NCI-H774 (cell line): ENCODE data around the gene CENPT.
A peak's percentile ranks its signal among the peaks of the same experiment; 100 is the strongest.

Experiments
- DNase-seq: peaks from one replicate; lab custom pipeline; 2025; lab: John Stamatoyannopoulos, UW

Gene CENPT

DNA sequence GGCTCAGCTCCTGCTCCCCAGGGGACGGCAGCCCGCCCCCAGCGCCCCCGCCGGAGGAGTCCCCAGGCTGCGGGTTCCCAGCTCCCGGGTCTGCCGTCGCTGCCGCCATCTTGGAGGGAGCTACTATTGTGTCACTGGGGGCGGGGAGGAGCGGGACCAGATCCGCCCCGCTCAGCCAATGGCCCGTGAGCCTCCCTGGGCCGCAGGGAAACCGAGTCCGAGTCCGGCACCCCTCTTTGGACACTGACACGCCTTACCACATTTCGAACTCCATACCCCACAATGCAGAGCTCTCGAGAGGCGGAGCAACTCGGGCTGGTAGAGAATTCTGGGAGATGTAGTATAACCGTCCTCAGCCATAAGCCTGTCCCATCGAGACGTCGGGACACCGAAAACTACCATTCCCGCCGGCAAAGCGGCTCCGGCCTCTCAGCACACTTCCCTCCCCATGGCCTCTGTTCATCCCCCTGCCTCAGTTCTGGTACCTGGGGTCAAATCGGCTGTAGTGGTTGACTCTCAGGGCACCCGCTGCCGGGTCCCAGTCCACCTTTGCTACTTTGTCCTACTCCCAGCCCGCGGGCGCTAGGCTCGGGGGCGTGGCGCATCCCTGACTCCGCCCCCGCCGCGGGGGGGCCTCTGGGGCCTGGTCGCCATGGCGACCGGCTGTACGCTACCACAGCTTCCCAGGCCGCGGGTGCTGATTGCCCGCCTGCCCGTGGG lies 40.9 kb downstream of the CENPT start, which contains the start of the genes RANBP10 and TSNAXIP1:
RANBP10 (minus strand) TSS at position 133 of the 720 bp plus-strand sequence; CDS start at position 109, 24 bp downstream.
TSNAXIP1 (plus strand) TSS at position 462 of the 720 bp plus-strand sequence. CDS start 261 bp downstream, outside the sequence.
- peak; percentile 89 for DNase-seq

DNA sequence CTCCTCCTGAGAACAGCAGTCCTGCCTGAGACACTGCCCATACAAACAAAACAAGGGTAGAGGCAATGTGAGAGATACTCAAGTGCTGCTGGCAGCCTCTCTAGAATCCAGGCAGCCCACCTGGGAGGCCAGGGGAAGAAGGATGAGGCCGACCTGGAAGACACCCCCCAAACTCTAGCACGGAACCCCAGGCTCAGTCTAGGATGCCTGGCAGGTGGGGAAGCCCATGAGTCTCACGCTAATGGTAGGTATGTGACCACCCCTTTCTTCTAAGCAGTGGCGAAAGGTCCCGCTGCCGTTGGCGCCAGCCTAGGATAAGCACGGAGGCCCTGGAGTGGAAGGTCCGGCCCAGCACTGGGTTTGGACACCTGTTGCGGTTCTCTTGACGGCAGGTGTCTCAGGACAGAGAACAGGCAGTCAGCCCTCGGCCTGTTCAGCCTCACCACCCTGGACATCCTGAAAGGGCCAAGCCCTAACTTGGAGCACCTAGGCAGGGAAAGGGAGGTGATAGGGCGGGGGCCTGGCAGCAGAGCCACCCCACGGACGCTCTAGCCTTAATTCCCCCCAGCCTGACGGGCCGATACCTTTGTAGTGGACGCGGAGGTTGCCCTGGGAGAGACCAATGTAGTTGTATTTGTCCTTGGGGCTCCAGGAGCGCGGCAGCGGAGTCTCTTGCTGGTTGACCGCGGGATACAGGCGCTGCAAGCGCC lies 41.6 kb downstream of the CENPT start:
- no peak for DNase-seq

DNA sequence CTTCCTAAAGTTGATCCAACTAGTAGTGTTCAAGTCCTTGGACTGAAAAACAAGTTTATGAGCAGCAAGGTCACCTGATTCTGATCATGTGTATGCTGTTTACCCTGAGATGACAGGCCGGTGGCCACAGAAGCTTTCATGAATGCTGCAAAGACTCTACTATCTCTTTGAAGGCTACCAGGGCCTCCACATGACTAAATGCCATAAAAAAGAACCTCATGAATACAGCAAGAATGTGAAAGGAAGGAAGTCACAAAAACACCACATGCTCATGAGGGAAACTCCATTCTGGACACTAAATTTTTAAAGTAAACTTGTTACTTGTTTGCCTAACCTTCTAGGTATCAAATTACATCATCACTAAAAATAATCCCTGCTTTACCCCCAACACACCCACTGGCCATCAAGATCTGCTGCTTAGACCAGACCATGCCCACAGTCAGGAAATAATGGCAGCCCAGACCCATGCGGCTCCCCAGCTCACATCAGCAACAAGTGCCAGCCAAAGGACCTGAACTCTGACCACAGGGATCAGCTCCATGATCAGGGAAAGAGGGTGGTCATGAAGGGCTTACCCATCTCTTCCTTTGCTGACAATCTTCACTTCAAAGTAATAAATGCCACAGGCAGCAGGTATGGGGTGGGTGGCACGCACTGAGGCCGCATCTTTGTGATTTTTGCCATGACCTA lies 42.5 kb downstream of the CENPT start:
- no peak for DNase-seq

DNA sequence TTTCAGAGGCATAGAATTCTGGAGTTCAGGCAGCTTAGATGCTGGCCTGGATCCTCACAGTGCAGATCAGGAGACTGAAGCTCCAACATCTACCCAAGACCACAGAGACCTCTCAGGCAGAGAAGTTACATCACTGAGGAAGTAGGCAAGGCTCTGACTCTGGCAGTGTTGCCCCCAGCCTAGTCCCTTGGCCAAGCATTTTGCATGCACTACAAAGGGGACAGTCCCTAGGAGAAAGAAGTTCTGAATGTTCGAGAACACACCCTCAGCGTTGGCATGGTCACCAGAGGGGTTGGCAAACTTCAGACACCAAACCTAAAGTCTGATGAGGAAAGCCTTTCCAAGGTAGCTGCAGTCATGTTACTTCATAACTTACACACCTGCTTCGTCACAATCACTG lies 43.6 kb downstream of the CENPT start:
- DNase-seq = no peak

DNA sequence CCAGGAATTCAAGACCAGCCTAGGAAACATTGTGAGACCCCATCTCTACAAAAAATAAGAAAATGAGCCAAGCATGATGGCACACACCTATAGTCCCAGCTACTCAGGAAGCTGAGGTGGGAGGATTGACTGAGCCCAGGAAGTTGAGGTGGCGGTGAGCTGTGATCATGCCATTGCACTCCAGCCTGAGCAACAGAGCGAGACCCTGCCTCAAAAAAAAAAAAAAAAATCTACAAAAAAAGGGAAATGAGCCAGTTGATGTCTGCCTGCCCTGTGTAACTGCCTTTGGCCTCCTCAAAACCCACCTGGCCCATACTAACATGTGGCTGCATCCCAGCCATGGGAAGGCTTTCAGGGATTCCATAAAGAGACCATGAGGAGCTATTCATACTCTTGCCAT lies 45.6 kb downstream of the CENPT start:
- no peak for DNase-seq

DNA sequence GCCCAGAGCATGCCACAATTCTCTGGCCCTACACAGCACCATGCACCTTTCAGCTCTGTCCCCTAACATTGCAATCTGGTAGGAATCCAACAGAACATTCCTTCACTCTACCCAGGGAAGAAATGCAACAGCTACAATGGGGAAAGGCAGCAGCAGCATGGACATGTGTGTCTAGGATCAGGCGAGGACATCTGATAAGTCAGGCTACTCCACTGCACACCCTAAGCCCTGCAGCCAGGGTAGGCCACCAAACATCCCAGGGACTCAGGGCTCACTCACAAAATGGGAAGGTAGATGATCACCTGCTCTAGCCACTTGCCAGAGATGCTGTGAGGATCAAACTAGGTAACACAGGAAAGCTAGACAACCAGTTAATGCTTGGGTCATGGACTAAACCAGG lies 46.3 kb downstream of the CENPT start:
- DNase-seq = no peak

DNA sequence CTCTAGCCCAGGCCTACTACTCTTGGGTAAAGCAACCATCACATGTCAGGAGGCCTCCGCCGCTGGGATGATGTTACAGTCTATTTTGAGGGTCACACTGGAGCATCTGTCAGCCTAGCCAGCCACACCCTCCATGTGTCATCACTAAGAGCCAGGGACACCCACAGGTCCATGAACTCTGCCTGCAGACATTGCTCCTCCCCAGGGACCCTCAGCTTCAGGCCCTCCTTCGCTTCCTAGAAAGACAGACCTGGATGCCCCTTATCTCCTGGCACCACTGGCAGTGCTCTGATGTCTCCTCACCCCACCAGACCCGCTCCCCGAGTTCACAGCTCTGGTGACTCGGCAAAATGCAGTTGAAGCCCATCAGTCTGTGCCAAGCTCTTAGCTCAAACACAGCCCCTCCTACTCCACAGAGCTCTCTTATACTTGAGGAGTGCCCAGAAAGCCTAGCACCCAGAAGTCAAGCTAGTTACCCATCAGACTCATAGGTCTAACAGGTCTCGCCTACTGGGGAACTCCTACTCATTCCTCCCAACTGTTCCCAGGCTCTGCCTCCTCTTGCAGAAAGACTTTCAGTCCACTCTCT lies 47.1 kb downstream of the CENPT start:
- DNase-seq = no peak

DNA sequence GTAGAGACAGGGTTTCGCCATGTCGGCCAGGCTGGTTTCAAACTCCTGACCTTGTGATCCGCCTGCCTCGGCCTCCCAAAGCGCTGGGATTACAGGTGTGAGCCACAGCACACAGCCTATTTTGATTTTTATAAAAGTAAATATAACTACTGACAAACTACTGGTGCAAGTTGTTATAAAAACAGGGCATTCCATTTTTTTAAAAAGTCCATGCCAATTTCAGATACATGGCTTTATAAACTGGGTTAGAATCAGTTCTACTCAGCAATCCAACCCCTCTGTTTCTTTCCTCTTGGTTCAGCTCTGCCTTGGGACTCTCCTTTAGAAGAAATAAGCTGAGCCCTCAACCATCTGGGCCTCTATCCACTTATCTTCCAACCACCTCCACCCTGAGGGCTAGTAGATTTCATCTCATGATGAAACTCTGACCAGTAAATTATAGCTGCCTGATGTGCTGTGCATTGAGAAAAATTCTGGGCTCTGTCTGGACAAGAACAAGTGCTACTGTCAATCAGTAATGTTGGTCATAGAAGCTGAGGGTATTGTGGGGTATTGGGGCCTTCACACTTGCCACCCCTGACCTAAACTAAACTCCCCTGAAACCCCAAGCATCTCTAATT lies 51.3 kb downstream of the CENPT start:
- DNase-seq = no peak

DNA sequence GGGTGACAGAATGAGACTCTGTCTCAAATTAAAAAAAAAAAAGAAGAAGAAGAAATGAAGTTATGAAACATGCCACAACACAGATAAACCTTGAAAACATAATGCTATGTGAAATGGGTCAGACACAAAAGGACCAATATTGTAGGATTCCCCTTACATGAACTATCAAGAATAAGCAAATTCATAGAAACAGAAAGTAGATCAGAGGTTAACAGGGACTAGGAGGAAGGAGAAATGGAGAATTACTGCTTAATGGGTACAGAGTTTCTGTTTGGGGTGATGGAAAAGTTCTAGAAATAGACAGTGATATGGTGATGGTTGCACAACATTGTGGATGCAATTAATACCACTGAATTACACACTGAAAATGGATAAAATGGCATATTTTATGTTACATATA lies 57.4 kb downstream of the CENPT start:
- DNase-seq = no peak

DNA sequence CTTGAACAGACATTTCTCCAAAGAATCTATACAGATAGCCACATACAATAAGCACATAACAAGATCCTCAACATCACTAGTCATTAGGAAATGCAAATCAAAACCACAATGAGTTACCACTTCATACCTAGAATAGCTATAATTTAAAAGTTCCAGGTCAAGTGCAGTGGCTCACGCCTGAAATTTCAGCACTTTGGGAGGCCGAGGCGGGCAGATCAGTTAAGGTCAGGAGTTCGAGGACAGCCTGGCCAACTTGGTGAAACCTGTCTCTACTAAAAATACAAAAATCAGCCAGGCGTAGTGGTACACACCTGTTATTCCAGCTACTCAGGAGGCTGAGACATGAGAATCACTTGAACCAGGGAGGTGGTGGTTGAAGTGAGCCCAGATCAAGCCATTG lies 61.0 kb downstream of the CENPT start:
- DNase-seq = no peak

DNA sequence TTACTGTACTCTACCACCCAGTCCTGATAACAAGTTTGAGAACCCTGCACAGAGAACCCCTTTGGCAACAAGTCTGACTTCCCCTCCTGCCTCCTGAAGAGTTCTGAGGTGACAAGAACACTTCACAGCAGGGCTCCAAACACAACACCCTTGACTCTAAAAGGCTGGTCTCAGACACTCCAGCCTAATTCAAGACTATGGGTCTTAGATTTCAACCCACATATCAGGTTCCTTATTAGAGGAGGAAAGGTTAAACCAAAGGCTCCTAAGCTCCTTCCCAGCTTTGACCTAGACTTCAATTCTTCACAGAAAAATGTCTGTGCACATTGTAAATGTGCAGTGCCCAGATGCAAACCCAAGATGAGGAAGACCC lies 64.2 kb downstream of the CENPT start:
- no peak for DNase-seq

DNA sequence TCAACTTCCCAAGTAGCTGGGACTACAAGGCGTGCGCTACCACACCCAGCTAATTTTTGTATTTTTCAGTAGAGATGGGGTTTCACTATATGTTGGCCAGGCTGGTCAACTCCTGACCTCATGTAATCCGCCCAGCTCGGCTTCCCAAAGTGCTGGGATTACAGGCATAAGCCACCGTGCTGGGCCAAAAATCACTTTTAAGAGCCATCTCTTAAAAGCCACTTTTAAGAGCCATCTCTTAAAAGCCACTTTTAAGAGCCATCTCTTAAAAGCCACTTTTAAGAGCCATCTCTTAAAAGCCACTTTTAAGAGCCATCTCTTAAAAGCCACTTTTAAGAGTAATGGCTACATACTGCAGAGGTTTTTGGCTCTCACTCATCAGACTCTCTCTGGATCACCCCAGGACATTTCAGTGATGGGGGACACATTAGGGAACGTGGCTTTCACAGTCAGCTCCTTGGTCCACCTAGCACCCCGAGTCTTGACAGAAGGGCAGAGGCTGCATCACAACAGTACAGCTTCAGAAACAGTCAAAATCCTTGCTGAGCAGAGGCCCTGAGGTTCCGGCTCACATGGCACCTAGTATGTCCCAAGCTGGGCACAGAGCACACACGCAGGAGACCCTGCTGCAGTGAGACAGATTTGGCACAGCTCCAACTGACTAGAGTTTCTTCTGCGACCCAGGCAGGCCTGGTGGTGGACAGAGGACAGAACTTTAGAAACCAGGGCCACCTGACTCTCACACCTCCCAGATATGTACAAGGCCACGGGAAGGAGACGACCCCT lies 64.7 kb downstream of the CENPT start:
- no peak for DNase-seq

DNA sequence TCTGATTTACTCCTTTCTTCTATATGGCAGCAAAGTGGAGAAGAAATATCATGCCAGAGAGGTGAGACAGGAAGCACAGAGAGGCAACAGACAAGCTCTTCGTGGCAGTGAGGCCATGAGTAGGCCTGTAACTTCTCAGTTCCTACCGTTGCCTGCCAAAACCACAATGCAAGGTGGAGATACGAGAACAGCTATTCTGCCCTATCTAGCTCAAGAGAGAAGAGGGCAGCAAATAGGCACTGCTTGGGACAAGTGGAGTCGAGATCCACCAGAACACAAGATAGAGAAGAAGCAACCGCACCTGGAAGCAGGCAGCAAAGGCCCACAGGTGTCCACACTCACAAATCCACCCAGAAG lies 66.0 kb downstream of the CENPT start:
- no peak for DNase-seq

DNA sequence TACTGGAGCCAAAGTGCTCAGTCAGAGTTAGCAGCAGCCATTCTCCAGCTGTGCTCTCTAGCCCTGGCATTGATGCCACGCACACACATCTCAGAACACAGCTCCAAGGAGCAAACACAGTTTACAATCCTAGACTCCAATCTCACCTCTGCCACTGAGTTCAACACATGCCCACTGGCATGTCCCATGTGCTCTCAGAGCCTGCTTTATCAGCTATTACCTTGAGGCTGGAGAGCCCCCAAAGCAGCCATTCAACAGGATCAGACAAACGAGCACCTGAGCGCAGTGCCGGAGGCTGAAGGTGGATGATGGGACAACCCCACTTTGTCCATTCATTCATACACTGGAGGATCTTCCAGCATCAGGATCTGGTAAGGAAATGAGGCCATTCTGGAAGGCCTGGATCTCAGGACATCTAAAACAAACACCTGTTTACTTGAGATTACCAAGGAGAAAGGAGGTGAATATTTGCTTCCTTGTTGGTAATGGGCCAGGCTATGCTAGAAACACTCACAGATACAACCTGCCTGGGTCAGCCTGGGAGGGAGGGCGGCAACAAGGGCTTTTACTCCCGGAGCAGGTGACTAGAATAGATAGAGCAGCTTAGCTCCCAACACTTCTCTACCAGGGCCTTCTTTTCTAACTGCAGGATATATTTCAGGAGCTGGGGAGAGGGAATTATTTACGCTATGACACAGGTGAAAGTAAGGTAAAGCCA lies 66.5 kb downstream of the CENPT start:
- DNase-seq = no peak

DNA sequence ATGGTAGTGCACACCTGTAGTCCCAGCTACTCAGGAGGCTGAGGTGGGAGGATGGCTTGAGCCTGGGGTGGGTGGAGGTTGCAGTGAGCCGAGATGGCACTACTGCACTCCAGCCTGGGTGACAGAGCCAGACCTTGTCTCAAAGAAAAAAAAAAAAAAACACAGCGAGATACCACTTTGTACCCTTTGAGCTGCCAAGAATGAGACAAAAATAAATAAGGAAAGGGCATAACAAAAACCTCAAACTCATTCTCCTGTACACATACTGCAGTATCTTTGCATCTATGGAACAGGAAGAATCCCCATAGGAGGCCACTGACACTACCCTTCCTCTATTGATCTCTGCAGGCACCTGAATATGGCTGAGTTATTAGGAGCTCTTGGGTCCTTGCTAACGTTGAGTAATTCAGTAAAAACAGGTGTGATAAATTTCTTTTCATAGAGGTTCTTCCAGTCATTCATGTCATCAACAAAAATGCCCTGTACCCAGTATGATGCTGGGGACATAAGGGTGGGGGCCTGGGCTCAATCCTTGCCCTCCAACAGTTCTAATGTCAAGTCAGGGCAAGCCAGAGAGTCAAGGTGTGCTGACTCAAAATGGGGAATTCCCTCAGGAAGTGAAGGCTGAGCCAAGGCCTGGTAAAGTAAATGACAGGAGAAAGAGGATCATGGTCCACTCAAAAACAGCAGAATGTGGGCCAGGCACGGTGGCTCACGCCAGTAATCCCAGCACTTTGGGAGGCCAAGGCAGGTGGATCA lies 68.1 kb downstream of the CENPT start:
- DNase-seq = no peak
